Lower lobe of right lung (tissue), 2 donors: ENCODE results near the gene HTR3A. TPM values are rescaled to one million over a fixed set of nuclear protein-coding genes. Genes with fewer than 3 reads are reported as not detected.

ENCODE experiments used
- ATAC-seq, 2 donors: fragments of 200-7000 bp; cut with Tn5 transposase; one replicate each; pipeline ENCODE4 v1.9.1; 2020 to 2022; ENCODE audit warnings: mild to moderate bottlenecking in 2 of 2, moderate library complexity in 2 of 2
- DNase-seq: peaks from one replicate; pipeline ENCODE4 v3.0.0-alpha.2; 2020
- H3K27ac ChIP-seq: fragments of 200-600 bp; one replicate; pipeline ENCODE4 v1.8.0; 2022
- H3K27me3 ChIP-seq: fragments of 200-600 bp; one replicate; pipeline ENCODE4 v1.8.0; 2022; ENCODE audit warnings: low read depth
- H3K36me3 ChIP-seq: fragments of 200-600 bp; one replicate; pipeline ENCODE4 v1.8.0; 2022; ENCODE audit warnings: mild to moderate bottlenecking
- H3K4me1 ChIP-seq: fragments of 200-600 bp; one replicate; pipeline ENCODE4 v1.8.0; 2022
- H3K4me3 ChIP-seq: fragments of 200-600 bp; one replicate; pipeline ENCODE4 v1.8.0; 2022; ENCODE audit warnings: mild to moderate bottlenecking
- H3K9me3 ChIP-seq: fragments of 200-600 bp; one replicate; pipeline ENCODE4 v1.8.0; 2022
- intact Hi-C: fragments of 100-400 bp; cut with DNase I; formaldehyde crosslinking; loops from one replicate; pipeline ENCODE4 v1.11.0; 2022
- total RNA-seq: library from RNA; stranded (reverse); fragmentation: NEBNext Ultra II Directional; extraction: Animal tissue kit (Norgen Biotek cat#: 25700); gene quantifications from one replicate; pipeline ENCODE4 v1.2.1, GENCODE V29; 2021
- TF ChIP-seq, protein P1 (sequence below): fragments of 200-600 bp; IDR thresholded peaks from one replicate; pipeline ENCODE4 v1.8.0; 2022; ENCODE audit warnings: antibody characterized with exemption, mild to moderate bottlenecking
- donor health status: DM: no; HTN: yes; CAD: no; lungs with severe emphysema.

HTR3A gene
- total RNA-seq, 1 donor from 2014 or later = not detected

DNA sequence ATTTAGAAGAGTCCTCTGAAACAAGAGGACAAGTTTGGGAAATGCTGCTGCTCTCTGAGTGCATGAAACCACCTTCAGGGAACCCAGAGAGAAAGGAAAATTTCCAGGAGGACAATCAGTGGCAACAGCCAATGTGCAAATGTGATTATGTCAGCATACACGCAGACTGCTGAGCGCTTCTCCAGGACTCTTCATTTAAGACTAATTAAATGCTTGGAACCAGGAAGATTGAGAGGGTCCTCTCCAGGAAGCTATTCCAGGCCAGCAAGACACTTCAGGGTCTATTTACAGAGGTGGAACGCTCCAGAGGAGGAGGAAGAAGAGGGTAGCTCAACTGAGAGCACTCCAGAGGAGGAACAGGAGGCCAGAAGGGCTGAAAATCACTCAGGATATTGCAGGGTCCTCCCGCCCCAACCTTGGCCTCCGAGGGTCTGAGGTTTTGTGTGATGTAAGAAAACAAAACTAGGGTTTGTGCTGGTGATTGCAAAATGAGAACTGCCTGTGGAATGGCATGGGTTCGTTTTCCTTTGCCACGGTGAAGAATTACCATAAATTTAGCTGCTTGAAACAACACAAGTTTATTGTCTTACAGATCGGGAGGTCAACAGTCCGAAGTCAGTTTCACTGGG is 14.1 kb upstream of the HTR3A start:
- H3K9me3 ChIP-seq = no peaks in the 10 kb centered on the region
- H3K4me3 ChIP-seq = no peak overlapping the region
- DNase-seq = no peak
- no peak overlapping the region for H3K27ac ChIP-seq
- H3K27me3 ChIP-seq = peaks cover 6% of the 10 kb centered on the region
- TF ChIP-seq, protein P1, sequence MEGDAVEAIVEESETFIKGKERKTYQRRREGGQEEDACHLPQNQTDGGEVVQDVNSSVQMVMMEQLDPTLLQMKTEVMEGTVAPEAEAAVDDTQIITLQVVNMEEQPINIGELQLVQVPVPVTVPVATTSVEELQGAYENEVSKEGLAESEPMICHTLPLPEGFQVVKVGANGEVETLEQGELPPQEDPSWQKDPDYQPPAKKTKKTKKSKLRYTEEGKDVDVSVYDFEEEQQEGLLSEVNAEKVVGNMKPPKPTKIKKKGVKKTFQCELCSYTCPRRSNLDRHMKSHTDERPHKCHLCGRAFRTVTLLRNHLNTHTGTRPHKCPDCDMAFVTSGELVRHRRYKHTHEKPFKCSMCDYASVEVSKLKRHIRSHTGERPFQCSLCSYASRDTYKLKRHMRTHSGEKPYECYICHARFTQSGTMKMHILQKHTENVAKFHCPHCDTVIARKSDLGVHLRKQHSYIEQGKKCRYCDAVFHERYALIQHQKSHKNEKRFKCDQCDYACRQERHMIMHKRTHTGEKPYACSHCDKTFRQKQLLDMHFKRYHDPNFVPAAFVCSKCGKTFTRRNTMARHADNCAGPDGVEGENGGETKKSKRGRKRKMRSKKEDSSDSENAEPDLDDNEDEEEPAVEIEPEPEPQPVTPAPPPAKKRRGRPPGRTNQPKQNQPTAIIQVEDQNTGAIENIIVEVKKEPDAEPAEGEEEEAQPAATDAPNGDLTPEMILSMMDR = no peak
- ATAC-seq = no peak
- intact Hi-C loops = no loop called here
- H3K36me3 ChIP-seq = no peaks in the 10 kb centered on the region
- H3K4me1 ChIP-seq = no peaks in the 10 kb centered on the region

DNA sequence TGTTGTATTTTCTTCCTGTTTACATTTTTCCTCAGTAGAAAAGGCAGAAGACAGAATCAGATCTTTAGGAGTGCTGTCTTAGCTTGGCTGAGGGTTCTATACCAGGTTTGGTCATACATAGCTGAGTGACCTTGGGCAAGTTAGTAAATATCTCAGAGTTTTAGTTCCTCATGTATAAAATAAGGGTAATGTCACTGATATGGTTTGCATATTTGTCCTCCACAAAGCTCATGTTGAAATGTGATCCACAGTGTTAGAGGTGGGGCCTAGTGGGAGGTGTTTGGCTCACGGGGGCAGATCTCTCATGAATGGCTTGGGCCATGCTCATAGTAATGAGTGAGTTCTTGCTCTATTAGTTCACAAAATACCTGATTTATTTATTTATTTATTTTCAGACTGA is 7.5 kb upstream of the HTR3A start:
- Histone ChIP-seq H3K27me3 (peaks cover 5% of the 10 kb centered on the region), H3K4me3 (no peak overlapping the region), H3K36me3 (no peaks in the 10 kb centered on the region), H3K4me1 (no peaks in the 10 kb centered on the region), H3K9me3 (no peaks in the 10 kb centered on the region), H3K27ac (no peak overlapping the region)
- intact Hi-C loops = no loop called here
- DNase-seq = no peak
- ATAC-seq = no peak
- TF ChIP-seq, protein P1 = no peak

DNA sequence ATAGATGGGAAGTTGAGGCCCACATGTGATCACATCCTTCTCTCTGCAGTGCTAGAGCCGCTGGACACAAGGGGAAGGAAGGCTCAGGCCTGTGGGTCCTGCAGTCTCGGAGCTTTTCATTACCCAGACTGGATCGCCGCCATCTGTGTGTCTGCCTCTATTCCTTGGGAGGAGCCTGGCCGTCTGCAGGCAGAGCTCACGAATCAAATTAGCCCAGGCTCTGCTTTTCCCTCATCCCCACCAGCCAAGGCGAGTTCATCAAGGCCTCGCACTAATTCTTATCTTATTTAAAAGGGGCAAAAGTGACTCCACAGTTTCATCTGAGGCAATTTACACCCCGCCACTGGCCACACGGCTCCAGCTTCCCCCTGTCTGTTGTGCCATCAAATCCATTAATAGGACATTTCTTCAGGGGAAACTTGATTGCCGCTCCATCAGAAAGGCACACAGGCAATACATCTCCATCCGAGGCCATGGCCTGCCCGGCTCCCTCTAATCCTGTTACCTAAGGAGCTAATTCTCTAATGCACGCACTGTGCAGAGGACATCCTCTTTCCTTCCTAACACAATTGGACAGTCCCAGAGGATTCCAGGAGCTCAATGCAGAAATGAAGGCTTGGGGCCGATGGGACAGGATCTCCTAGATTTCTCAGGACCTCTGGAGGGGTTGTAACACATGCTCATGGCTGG is 3.3 kb upstream of the HTR3A start:
- no peaks in the 10 kb centered on the region for H3K9me3 ChIP-seq
- no peaks in the 10 kb centered on the region for H3K36me3 ChIP-seq
- H3K27ac ChIP-seq = no peak overlapping the region
- H3K4me3 ChIP-seq = no peak overlapping the region
- no peak for DNase-seq
- H3K27me3 ChIP-seq = peaks cover 5% of the 10 kb centered on the region
- TF ChIP-seq, protein P1 = no peak
- intact Hi-C loops = no loop called here
- no peak for ATAC-seq
- H3K4me1 ChIP-seq = no peaks in the 10 kb centered on the region

DNA sequence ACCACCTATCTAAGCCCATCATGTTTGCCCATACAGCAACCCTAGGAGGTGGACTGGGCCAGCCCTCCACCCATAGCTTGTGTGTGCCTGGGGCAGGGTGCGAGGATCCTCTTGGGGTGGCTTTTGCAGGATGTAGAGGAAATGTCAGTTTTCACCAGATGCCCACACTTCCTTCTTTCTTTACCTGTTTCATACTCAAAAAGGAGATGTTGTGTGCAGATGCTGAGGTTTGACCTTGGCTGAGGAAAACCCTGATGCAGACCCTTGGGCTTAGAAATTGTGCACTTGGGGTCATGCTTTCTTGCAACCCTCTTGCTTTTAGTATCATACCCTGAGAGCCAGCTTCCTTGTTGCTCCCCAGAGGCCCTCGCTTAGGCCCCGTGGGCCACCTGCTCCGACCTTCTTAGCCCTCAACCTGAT is 2.2 kb downstream of the HTR3A start:
- Histone ChIP-seq H3K4me3 (no peak overlapping the region), H3K27me3 (peaks cover 8% of the 10 kb centered on the region), H3K4me1 (no peaks in the 10 kb centered on the region), H3K36me3 (no peaks in the 10 kb centered on the region), H3K9me3 (no peaks in the 10 kb centered on the region), H3K27ac (no peak overlapping the region)
- ATAC-seq (no peak), DNase-seq (no peak)
- TF ChIP-seq, protein P1 = no peak
- intact Hi-C loops = no loop called here

DNA sequence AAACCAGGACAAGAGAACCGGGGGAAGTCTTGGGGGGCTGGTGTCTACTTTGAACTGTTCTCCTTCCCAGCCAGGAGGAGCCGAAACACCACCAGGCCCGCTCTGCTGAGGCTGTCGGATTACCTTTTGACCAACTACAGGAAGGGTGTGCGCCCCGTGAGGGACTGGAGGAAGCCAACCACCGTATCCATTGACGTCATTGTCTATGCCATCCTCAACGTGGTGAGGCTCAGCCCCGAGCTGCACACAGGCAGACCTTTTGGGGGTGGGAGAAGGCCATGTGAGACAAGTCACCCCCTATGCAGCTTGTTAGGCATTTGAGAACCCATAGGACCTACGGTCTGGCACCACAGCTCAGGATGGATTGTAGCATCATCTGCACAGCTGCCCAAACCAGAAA is 2.8 kb downstream of the HTR3A start:
- no peak for DNase-seq
- intact Hi-C loops = no loop called here
- no peaks in the 10 kb centered on the region for H3K9me3 ChIP-seq
- TF ChIP-seq, protein P1 = no peak
- H3K4me3 ChIP-seq = no peak overlapping the region
- H3K4me1 ChIP-seq = no peaks in the 10 kb centered on the region
- no peaks in the 10 kb centered on the region for H3K36me3 ChIP-seq
- no peak for ATAC-seq
- peaks cover 8% of the 10 kb centered on the region for H3K27me3 ChIP-seq
- H3K27ac ChIP-seq = no peak overlapping the region
